GM19324 (cell line): ENCODE data around the gene POU4F2.
"Not testable (repeated sequence)": the region's sequence is repeated elsewhere in the genome, so short reads cannot be mapped to it uniquely, and the experiment has no call there.

ENCODE experiments used
- ATAC-seq: cut with Tn5 transposase; IDR thresholded peaks from one replicate; pipeline ENCODE4 v1.9.1; 2021; ENCODE audit warnings: mild to moderate bottlenecking, moderate library complexity; ENCODE audit not compliant: unreplicated experiment, low FRiP score

Gene POU4F2

DNA sequence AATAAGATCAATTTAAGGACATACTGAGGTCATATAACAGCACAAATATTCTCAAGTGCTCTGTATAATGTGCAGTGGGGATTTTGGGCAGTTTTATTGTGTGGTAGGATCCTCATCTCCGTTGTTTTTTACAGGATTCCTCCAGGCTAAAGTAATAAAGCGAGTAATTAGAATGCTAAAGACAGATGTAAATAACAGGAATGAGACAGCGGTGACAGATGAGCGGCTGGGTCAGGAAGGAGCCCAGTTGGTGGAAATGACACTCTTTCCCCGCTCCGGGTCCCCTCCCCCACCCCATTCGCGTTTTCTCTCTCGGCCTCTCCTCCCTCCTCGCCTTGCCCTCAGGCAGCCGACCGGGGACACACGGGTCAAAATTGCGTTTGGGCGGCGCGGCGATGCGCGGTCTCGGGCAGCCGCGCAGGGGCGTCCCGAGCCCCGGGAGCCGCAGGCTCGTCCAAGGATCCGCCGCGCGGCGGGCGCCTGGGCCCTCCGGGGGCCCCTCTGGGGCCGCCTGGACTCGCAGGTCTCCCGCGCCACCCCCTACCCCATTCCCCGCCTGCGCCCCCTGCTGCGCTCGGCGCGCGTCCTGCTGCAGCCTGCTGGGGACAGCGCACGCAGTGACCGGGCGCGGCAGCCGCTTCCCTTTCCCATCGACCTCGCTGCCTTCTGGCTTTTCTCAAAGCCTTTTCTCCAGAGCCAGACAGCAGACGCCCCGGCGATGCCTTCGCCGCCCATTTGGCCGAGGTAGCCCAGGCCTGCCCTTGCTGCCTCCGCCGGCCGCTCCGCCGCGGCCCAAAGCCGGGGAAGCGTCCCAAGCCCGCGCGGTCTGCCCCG is 16.2 kb downstream of the POU4F2 start:
- ATAC-seq, result no peak

DNA sequence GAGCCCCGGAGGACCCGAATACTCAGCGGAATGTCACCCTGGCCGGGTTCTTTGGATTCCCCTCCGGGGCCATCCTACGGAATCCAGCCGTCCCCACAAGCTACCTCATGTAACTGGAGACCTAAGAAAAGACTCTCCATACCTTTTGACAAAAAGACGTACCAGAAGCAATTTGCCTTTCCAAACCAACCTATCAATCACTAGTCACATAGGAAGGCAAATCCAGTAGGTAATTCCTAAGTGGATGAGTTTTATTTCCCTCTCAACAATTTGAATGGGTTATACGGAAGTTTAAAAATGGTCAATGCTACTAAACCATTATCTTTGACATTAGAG is 16.8 kb downstream of the POU4F2 start:
- no peak for ATAC-seq

DNA sequence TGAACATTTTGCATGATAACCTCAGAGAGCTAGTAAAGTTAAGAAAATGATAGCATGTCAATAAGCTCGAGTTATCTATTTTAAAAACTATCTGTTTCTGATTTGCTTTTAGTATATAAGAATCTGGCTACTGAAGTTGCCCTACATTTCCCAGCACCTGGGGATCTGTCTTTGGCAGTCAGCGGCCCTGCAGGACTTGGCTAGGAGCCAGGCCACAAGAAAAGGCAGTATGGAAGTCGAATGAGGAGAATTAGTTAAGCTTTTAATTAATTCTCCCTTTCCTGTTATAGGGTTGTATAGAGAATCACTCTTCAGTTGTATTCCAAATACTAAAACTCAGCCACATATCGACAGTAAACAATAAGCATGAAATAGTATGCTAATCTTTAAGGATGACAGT is 22.7 kb downstream of the POU4F2 start:
- ATAC-seq, result no peak

DNA sequence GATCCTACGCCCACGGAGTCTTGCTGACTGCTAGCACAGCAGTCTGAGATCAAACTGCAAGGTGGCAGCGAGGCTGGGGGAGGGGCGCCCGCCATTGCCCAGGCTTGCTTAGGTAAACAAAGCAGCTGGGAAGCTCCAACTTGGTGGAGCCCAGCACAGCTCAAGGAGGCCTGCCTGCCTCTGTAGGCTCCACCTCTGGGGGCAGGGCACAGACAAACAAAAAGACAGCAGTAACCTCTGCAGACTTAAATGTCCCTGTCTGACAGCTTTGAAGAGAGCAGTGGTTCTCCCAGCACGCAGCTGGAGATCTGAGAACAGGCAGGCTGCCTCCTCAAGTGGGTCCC is 25.2 kb downstream of the POU4F2 start:
- ATAC-seq, result not testable (repeated sequence)

DNA sequence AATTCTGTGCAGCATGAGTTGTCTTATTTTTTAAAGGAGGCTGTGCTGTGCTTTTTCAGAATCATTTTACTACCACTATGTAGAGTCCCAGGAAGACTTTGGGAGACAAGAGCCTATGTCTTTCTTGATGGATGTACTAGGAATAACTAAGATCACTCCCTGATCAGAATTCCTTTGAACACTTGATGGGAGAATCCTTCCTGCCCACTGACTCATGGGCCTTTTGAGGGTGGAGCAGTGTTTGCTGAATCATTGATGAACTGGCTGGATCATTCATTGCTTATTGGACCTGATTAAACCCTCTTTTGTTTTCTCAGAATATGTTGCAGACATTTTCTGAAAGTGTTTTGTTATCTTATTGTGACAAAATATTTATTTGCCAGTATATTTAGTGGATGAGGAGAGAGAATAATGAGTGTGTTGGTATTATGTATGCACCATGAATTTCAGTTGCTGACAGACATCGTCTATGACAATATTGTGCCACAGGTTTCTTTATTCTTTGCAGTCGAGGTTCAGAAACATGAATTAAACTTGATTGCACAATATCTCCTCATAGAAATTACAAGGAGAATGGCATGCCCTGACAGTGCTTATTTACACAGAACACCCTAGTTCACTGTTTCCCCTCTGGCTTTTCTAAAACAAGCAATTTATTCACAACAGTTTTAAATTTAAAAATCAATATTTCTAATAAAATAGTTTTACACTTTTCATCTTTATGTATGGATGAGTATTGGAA is 36.3 kb downstream of the POU4F2 start:
- no peak for ATAC-seq
